Mucosa of rectum (tissue), 2 donors: Measurements from ENCODE around the gene SAT2.
"Not testable (repeated sequence)": the region's sequence is repeated elsewhere in the genome, so short reads cannot be mapped to it uniquely, and the experiment has no call there.

Experiments used
- H3K27ac ChIP-seq, 2 donors: one replicate each; pipeline ENCODE4 v1.7.0; 2013; ENCODE audit warnings: inconsistent platforms in 2 of 2, low read depth in 2 of 2, low read length in 2 of 2
- H3K27me3 ChIP-seq, 2 donors: one replicate each; pipeline ENCODE4 v1.7.0; 2013; ENCODE audit warnings: low read length in 2 of 2; ENCODE audit not compliant: control insufficient read depth in 2 of 2, insufficient read depth in 2 of 2
- H3K36me3 ChIP-seq, 2 donors: one replicate each; pipeline ENCODE4 v1.7.0; 2013; ENCODE audit warnings: low read length in 2 of 2; ENCODE audit not compliant: control insufficient read depth in 2 of 2, insufficient read depth in 2 of 2
- H3K4me1 ChIP-seq, 2 donors: one replicate each; pipeline ENCODE4 v1.7.0; 2013; ENCODE audit warnings: low read length in 2 of 2, mild to moderate bottlenecking in 1 of 2; ENCODE audit not compliant: control insufficient read depth in 2 of 2, insufficient read depth in 2 of 2
- H3K4me3 ChIP-seq, 2 donors: one replicate each; pipeline ENCODE4 v1.7.0; 2013; ENCODE audit warnings: low read length in 2 of 2
- H3K9ac ChIP-seq, 2 donors: one replicate each; pipeline ENCODE4 v1.7.0; 2013; ENCODE audit warnings: low read length in 2 of 2, low read depth in 1 of 2, mild to moderate bottlenecking in 1 of 2
- H3K9me3 ChIP-seq, 2 donors: one replicate each; pipeline ENCODE4 v1.7.0; 2013; ENCODE audit warnings: low read length in 2 of 2; ENCODE audit not compliant: control insufficient read depth in 2 of 2
- donor health status: healthy.
- donor health status: Normal muscosa, but diverticular disease.

SAT2 gene

GRCh38 chr17:7652388-7653356 lies 25.1 kb upstream of the SAT2 start:
- Histone ChIP-seq H3K36me3 (no peaks in the 10 kb centered on the region), H3K27me3 (peaks cover 18 to 29% of the 10 kb centered on the region in 2 donors), H3K9me3 (no peaks in the 10 kb centered on the region), H3K9ac (no peak overlapping the region), H3K4me3 (no peak overlapping the region), H3K27ac (no peak overlapping the region), H3K4me1 (peaks cover 6 to 13% of the 10 kb centered on the region in 2 donors)

- Histone ChIP-seq H3K27ac (no peak overlapping the region), H3K9me3 (no peaks in the 10 kb centered on the region), H3K4me1 (peaks cover 6 to 13% of the 10 kb centered on the region in 2 donors), H3K9ac (no peak overlapping the region), H3K36me3 (no peaks in the 10 kb centered on the region), H3K27me3 (peaks cover 18 to 29% of the 10 kb centered on the region in 2 donors), H3K4me3 (peak overlapping the region; percentile 17 to 26)
Observed at GRCh38 chr17:7651665-7652387, 24.2 kb upstream of the SAT2 start.

GRCh38 chr17:7651097-7651664 lies 23.6 kb upstream of the SAT2 start:
- peak overlapping the region; percentile 17 to 32 for H3K4me3 ChIP-seq
- H3K4me1 ChIP-seq: peaks cover 6 to 13% of the 10 kb centered on the region in 2 donors
- H3K36me3 ChIP-seq: no peaks in the 10 kb centered on the region
- H3K27ac ChIP-seq: no peak overlapping the region
- no peak overlapping the region for H3K9ac ChIP-seq
- H3K9me3 ChIP-seq: no peaks in the 10 kb centered on the region
- H3K27me3 ChIP-seq: peaks cover 18 to 29% of the 10 kb centered on the region in 2 donors

- Histone ChIP-seq H3K4me3 (peak within 1 kb of the TSS; percentile 45 to 59), H3K27ac (no peak within 1 kb of the TSS), H3K9ac (no peak within 1 kb of the TSS), H3K9me3 (no peaks in the 10 kb centered on the region), H3K36me3 (no peaks in the 10 kb centered on the region), H3K27me3 (peaks cover 18 to 29% of the 10 kb centered on the region in 2 donors), H3K4me1 (peaks cover 6 to 13% of the 10 kb centered on the region in 2 donors)
Observed at GRCh38 chr17:7650509-7651096, 23.0 kb upstream of the SAT2 start, which contains the start of gene ATP1B2. Gene ATP1B2, plus strand, starts transcription at chr17:7650926. Its CDS starts 593 bp downstream, at chr17:7651519.

- H3K36me3 ChIP-seq: no peaks in the 10 kb centered on the region
- H3K4me1 ChIP-seq: peaks cover 6 to 13% of the 10 kb centered on the region in 2 donors
- H3K27ac ChIP-seq: no peak overlapping the region
- H3K27me3 ChIP-seq: peaks cover 11 to 24% of the 10 kb centered on the region in 2 donors
- no peaks in the 10 kb centered on the region for H3K9me3 ChIP-seq
- H3K9ac ChIP-seq: no peak overlapping the region
- H3K4me3 ChIP-seq: no peak overlapping the region
Observed at GRCh38 chr17:7647018-7647417, 19.4 kb upstream of the SAT2 start.

GRCh38 chr17:7646457-7646856 lies 18.8 kb upstream of the SAT2 start:
- Histone ChIP-seq H3K27ac (no peak overlapping the region), H3K9ac (no peak overlapping the region), H3K27me3 (peaks cover 10 to 20% of the 10 kb centered on the region in 2 donors), H3K36me3 (no peaks in the 10 kb centered on the region), H3K4me1 (peaks cover 6 to 12% of the 10 kb centered on the region in 2 donors), H3K4me3 (no peak overlapping the region), H3K9me3 (no peaks in the 10 kb centered on the region)

GRCh38 chr17:7644775-7645174 lies 17.2 kb upstream of the SAT2 start:
- Histone ChIP-seq H3K9me3 (no peaks in the 10 kb centered on the region), H3K27ac (no peak overlapping the region), H3K4me1 (no peaks in the 10 kb centered on the region), H3K9ac (no peak overlapping the region), H3K36me3 (no peaks in the 10 kb centered on the region), H3K4me3 (no peak overlapping the region), H3K27me3 (peaks cover 3 to 6% of the 10 kb centered on the region in 2 donors)

- not testable (repeated sequence) for H3K36me3 ChIP-seq, H3K4me1 ChIP-seq, H3K4me3 ChIP-seq, H3K9ac ChIP-seq, H3K9me3 ChIP-seq, H3K27ac ChIP-seq, H3K27me3 ChIP-seq
Observed at GRCh38 chr17:7641635-7642034, 14.0 kb upstream of the SAT2 start.

- Histone ChIP-seq H3K9ac (no peak overlapping the region), H3K27me3 (no peaks in the 10 kb centered on the region), H3K4me1 (no peaks in the 10 kb centered on the region), H3K9me3 (no peaks in the 10 kb centered on the region), H3K36me3 (no peaks in the 10 kb centered on the region), H3K4me3 (no peak overlapping the region), H3K27ac (no peak overlapping the region)
Observed at GRCh38 chr17:7640783-7641182, 13.2 kb upstream of the SAT2 start.
